Hematopoietic multipotent progenitor cell treated with erythropoietin and hydrocortisone succinate and interleukin-3 and kit ligand, for 4 days (in vitro differentiated cells): ENCODE measurements around the gene NR2C1.
A peak's percentile ranks its signal among the peaks of the same experiment; 100 is the strongest.
"Not testable (repeated sequence)": the region's sequence is repeated elsewhere in the genome, so short reads cannot be mapped to it uniquely, and the experiment has no call there.

ENCODE experiments used
- DNase-seq: peaks from one replicate; pipeline ENCODE4 v3.0.0-alpha.2; 2015

NR2C1 gene

GRCh38 chr12:95072900-95073697 is at the start of gene NR2C1:
Gene NR2C1 (minus strand): TSS chr12:95073618. CDS start chr12:95067384, 6,234 bp downstream.
- peak; percentile 99 for DNase-seq

GRCh38 chr12:95118788-95119179 is 45.4 kb upstream of the NR2C1 start:
- DNase-seq: no peak

- DNase-seq: no peak
Observed at GRCh38 chr12:95118138-95118787, 44.8 kb upstream of the NR2C1 start.

- peak; percentile 92 for DNase-seq
Observed at GRCh38 chr12:95117178-95117599, 43.8 kb upstream of the NR2C1 start.

GRCh38 chr12:95116773-95117172 is 43.4 kb upstream of the NR2C1 start:
- DNase-seq: no peak

- no peak for DNase-seq
Observed at GRCh38 chr12:95116341-95116740, 42.9 kb upstream of the NR2C1 start.

- DNase-seq: no peak
Observed at GRCh38 chr12:95115641-95116040, 42.2 kb upstream of the NR2C1 start.

- no peak for DNase-seq
Observed at GRCh38 chr12:95114766-95115405, 41.5 kb upstream of the NR2C1 start.

- no peak for DNase-seq
Observed at GRCh38 chr12:95107362-95107761, 33.9 kb upstream of the NR2C1 start.

- no peak for DNase-seq
Observed at GRCh38 chr12:95105540-95105939, 32.1 kb upstream of the NR2C1 start.

GRCh38 chr12:95104919-95105452 is 31.6 kb upstream of the NR2C1 start:
- no peak for DNase-seq

GRCh38 chr12:95102916-95103671 is 29.7 kb upstream of the NR2C1 start:
- no peak for DNase-seq

- not testable (repeated sequence) for DNase-seq
Observed at GRCh38 chr12:95101957-95102356, 28.5 kb upstream of the NR2C1 start.

GRCh38 chr12:95100264-95101190 is 27.1 kb upstream of the NR2C1 start:
- DNase-seq: peak; percentile 86

- DNase-seq: no peak
Observed at GRCh38 chr12:95099270-95099790, 25.9 kb upstream of the NR2C1 start.

- no peak for DNase-seq
Observed at GRCh38 chr12:95096852-95097251, 23.4 kb upstream of the NR2C1 start.

GRCh38 chr12:95096378-95096777 is 23.0 kb upstream of the NR2C1 start:
- no peak for DNase-seq

- peak; percentile 28 for DNase-seq
Observed at GRCh38 chr12:95095866-95096265, 22.4 kb upstream of the NR2C1 start.

GRCh38 chr12:95089462-95089861 is 16.0 kb upstream of the NR2C1 start:
- no peak for DNase-seq

- DNase-seq: no peak
Observed at GRCh38 chr12:95088379-95088778, 15.0 kb upstream of the NR2C1 start.

GRCh38 chr12:95085612-95086011 is 12.2 kb upstream of the NR2C1 start:
- no peak for DNase-seq
